Fibroblast of lung (primary cell): ENCODE data around the gene CD300LF. TPM values are rescaled to one million over a fixed set of nuclear protein-coding genes. Genes with fewer than 3 reads are reported as not detected.

Source experiments
- DNase-seq, 2 donors: peaks; one replicate each; pipeline versions ENCODE4 v3.0.0 to v3.0.0-alpha.2; 2010; ENCODE audit warnings: low read depth in 2 of 2
- H2AFZ ChIP-seq: 2 replicates; pipeline ENCODE4 v1.5.1; 2012; ENCODE audit warnings: low read length, control low read depth, inconsistent platforms
- H3K27ac ChIP-seq: 2 replicates; pipeline ENCODE4 v1.5.1; 2011; ENCODE audit warnings: low read length, control low read depth; ENCODE audit not compliant: insufficient read depth
- H3K27me3 ChIP-seq: 2 replicates; pipeline ENCODE4 v1.5.1; 2011; ENCODE audit warnings: mild to moderate bottlenecking, low read length; ENCODE audit not compliant: control insufficient read depth, insufficient read depth
- H3K36me3 ChIP-seq: 2 replicates; pipeline ENCODE4 v1.5.1; 2011; ENCODE audit warnings: low read length; ENCODE audit not compliant: control insufficient read depth, insufficient read depth
- H3K4me1 ChIP-seq: 2 replicates; pipeline ENCODE4 v1.5.1; 2011; ENCODE audit warnings: low read length; ENCODE audit not compliant: control insufficient read depth, insufficient read depth; ENCODE audit errors: extremely low read depth
- H3K4me2 ChIP-seq: 2 replicates; pipeline ENCODE4 v1.5.1; 2011; ENCODE audit warnings: low read length, control low read depth; ENCODE audit not compliant: insufficient read depth; ENCODE audit errors: extremely low read depth
- H3K4me3 ChIP-seq, 4 experiments: fragments of 200-600 bp in 1 of 4; sonication (generic) in 1 of 4; replicated peaks in 1 of 4; 2 replicates each; pipeline ENCODE4 v1.5.1; 2011 to 2016; ENCODE audit warnings: low read length in 4 of 4, low read depth in 3 of 4, mild to moderate bottlenecking in 3 of 4, control low read depth in 2 of 4, inconsistent platforms in 1 of 4, mixed read lengths in 1 of 4; ENCODE audit not compliant: insufficient read depth in 1 of 4; ENCODE audit errors: control extremely low read depth in 1 of 4
- H3K79me2 ChIP-seq: 2 replicates; pipeline ENCODE4 v1.5.1; 2012; ENCODE audit warnings: mild to moderate bottlenecking, low read length, inconsistent platforms; ENCODE audit not compliant: control insufficient read depth, insufficient read depth
- H3K9ac ChIP-seq: 2 replicates; pipeline ENCODE4 v1.5.1; 2011; ENCODE audit warnings: mild to moderate bottlenecking, low read length, control low read depth; ENCODE audit not compliant: insufficient read depth
- H3K9me3 ChIP-seq: 2 replicates; pipeline ENCODE4 v1.5.1; 2012; ENCODE audit warnings: low read depth, low read length; ENCODE audit not compliant: control insufficient read depth, insufficient read depth
- H4K20me1 ChIP-seq: 2 replicates; pipeline ENCODE4 v1.5.1; 2011; ENCODE audit warnings: low read length; ENCODE audit not compliant: control insufficient read depth, insufficient read depth; ENCODE audit errors: extremely low read depth
- CTCF ChIP-seq, 2 donors: IDR thresholded peaks in 1 of 2; conservative IDR thresholded peaks in 1 of 2; 1 replicate in 1 of 2; 2 replicates in 1 of 2; pipeline ENCODE4 v1.5.1; 2011 to 2012; ENCODE audit warnings: low read length in 2 of 2, control low read depth in 1 of 2, inconsistent platforms in 1 of 2, low read depth in 1 of 2, mild to moderate bottlenecking in 1 of 2
- EZH2 ChIP-seq: IDR thresholded peaks from 2 replicates; pipeline ENCODE4 v1.5.1; 2012; ENCODE audit warnings: low read length, control low read depth, mild to moderate bottlenecking; ENCODE audit errors: missing control alignments
- polyA plus RNA-seq, 2 donors: library from polyadenylated mRNA; depleted of rRNA in 1 of 2; stranded (reverse) in 1 of 2; unstranded in 1 of 2; fragments of >200 nt; gene quantifications; 2 replicates each; pipeline ENCODE4 v1.2.1, GENCODE V29; 2011 to 2012; ENCODE audit warnings: missing spikeins in 1 of 2
- total RNA-seq: library from RNA; depleted of rRNA; stranded (reverse); fragments of >200 nt; gene quantifications from 2 replicates; pipeline ENCODE4 v1.2.1, GENCODE V29; 2014

Gene CD300LF
- total and polyA plus RNA-seq, 2 donors (not counting 1 experiment from before 2014, with no cell fraction given) = not detected

- no peaks in the 10 kb centered on the region for H3K36me3 ChIP-seq
- no peak overlapping the region for H3K4me3 ChIP-seq
- H2AFZ ChIP-seq = no peak overlapping the region
- H4K20me1 ChIP-seq = no peaks in the 10 kb centered on the region
- no peaks in the 10 kb centered on the region for H3K79me2 ChIP-seq
- no peak for DNase-seq
- H3K9me3 ChIP-seq = no peaks in the 10 kb centered on the region
- H3K4me2 ChIP-seq = no peak overlapping the region
- H3K27me3 ChIP-seq = no peaks in the 10 kb centered on the region
- TF ChIP-seq EZH2 = no peak
- TF ChIP-seq CTCF (conservative IDR thresholded peaks at IDR 0.05 in 1 of 2, IDR thresholded peaks at IDR 0.05 in 1 of 2; ENCODE audit: low read depth in 1 of 2, low read length in 2 of 2) = no peak
- no peak overlapping the region for H3K9ac ChIP-seq
- H3K27ac ChIP-seq = no peak overlapping the region
- H3K4me1 ChIP-seq = peaks cover 13% of the 10 kb centered on the region
Measured at GRCh38 chr17:74756891-74757290, 44.2 kb upstream of the CD300LF start.

- Histone ChIP-seq H3K4me1 (peaks cover 13% of the 10 kb centered on the region), H3K27me3 (no peaks in the 10 kb centered on the region), H4K20me1 (no peaks in the 10 kb centered on the region), H2AFZ (no peak overlapping the region), H3K36me3 (no peaks in the 10 kb centered on the region), H3K4me3 (no peak overlapping the region), H3K27ac (no peak overlapping the region), H3K79me2 (peaks cover 3% of the 10 kb centered on the region), H3K9me3 (no peaks in the 10 kb centered on the region), H3K4me2 (no peak overlapping the region), H3K9ac (no peak overlapping the region)
- no peak for TF ChIP-seq EZH2
- no peak for TF ChIP-seq CTCF (conservative IDR thresholded peaks at IDR 0.05 in 1 of 2, IDR thresholded peaks at IDR 0.05 in 1 of 2; ENCODE audit: low read depth in 1 of 2, low read length in 2 of 2)
- no peak for DNase-seq
Measured at GRCh38 chr17:74755533-74755932, 42.8 kb upstream of the CD300LF start.

GRCh38 chr17:74754832-74755231 lies 42.1 kb upstream of the CD300LF start:
- Histone ChIP-seq H3K27ac (no peak overlapping the region), H3K9me3 (no peaks in the 10 kb centered on the region), H3K9ac (no peak overlapping the region), H3K4me3 (no peak overlapping the region), H4K20me1 (no peaks in the 10 kb centered on the region), H3K4me1 (peaks cover 15% of the 10 kb centered on the region), H3K36me3 (no peaks in the 10 kb centered on the region), H3K4me2 (no peak overlapping the region), H2AFZ (no peak overlapping the region), H3K27me3 (no peaks in the 10 kb centered on the region), H3K79me2 (peaks cover 3% of the 10 kb centered on the region)
- no peak for DNase-seq
- TF ChIP-seq CTCF (conservative IDR thresholded peaks at IDR 0.05 in 1 of 2, IDR thresholded peaks at IDR 0.05 in 1 of 2; ENCODE audit: low read depth in 1 of 2, low read length in 2 of 2) = no peak
- TF ChIP-seq EZH2 = no peak
